H1 (cell line): Measurements from ENCODE around the gene MSI2. TPM values are rescaled to one million over a fixed set of nuclear protein-coding genes. Genes with fewer than 3 reads are reported as not detected.

ENCODE experiments used
- ASH2L ChIP-seq: fragments of 200-600, 300-600 bp; sonication (generic); IDR thresholded peaks from one replicate; pipeline ENCODE4 v1.7.1; 2017; ENCODE audit warnings: low read length
- ATF2 ChIP-seq: IDR thresholded peaks from 2 replicates; pipeline ENCODE4 v1.6.1; 2012; ENCODE audit warnings: low read length, inconsistent platforms
- BACH1 ChIP-seq: IDR thresholded peaks from 2 replicates; pipeline ENCODE4 v1.6.1; 2012; ENCODE audit warnings: low read length, improper control_type of control experiment
- BCL11A ChIP-seq, 2 experiments: IDR thresholded peaks; one replicate each; pipeline ENCODE4 v1.6.1; 2011; ENCODE audit warnings: low read depth in 2 of 2, low read length in 2 of 2, mild to moderate bottlenecking in 2 of 2
- CREB1 ChIP-seq: IDR thresholded peaks from 2 replicates; pipeline ENCODE4 v1.6.1; 2012; ENCODE audit warnings: inconsistent platforms
- FOSL1 ChIP-seq: IDR thresholded peaks from 2 replicates; pipeline ENCODE4 v1.6.1; 2011; ENCODE audit warnings: mild to moderate bottlenecking, low read depth, low read length, moderate library complexity; ENCODE audit not compliant: insufficient read depth
- MAFK ChIP-seq: IDR thresholded peaks from 2 replicates; pipeline ENCODE4 v1.6.1; 2012; ENCODE audit warnings: low read depth, mild to moderate bottlenecking, improper control_type of control experiment, low read length
- SIN3A ChIP-seq, 2 experiments: IDR thresholded peaks in 1 of 2; conservative IDR thresholded peaks in 1 of 2; 2 replicates each; pipeline ENCODE4 v1.6.1; 2011 to 2012; ENCODE audit warnings: low read length in 2 of 2, improper control_type of control experiment in 1 of 2, low read depth in 1 of 2, mild to moderate bottlenecking in 1 of 2
- SIX5 ChIP-seq: IDR thresholded peaks from 2 replicates; pipeline ENCODE4 v1.6.1; 2011; ENCODE audit warnings: mild to moderate bottlenecking, low read depth, low read length
- USF2 ChIP-seq: IDR thresholded peaks from 2 replicates; pipeline ENCODE4 v1.6.1; 2011; ENCODE audit warnings: low read length, improper control_type of control experiment
- polyA plus RNA-seq, 7 experiments: library from polyadenylated mRNA; depleted of rRNA in 3 of 7; stranded (reverse) in 5 of 7; unstranded in 2 of 7; fragments of >200 nt in 5 of 7; fragments of 200-250 nt in 2 of 7; gene quantifications; 1 replicate in 5 of 7; 2 replicates in 1 of 7; 4 replicates in 1 of 7; pipeline versions ENCODE4 v1.2.1 to v1.2.3, GENCODE V29; 2011 to 2013; ENCODE audit warnings: missing spikeins in 2 of 7, mixed read lengths in 2 of 7
- total RNA-seq: library from RNA; stranded (reverse); fragmentation: NEBNext Ultra II Directional; extraction: Animal tissue kit (Norgen Biotek cat#: 25700); gene quantifications from 2 replicates; pipeline ENCODE4 v1.2.1, GENCODE V29; 2021

Gene MSI2
- total and polyA plus RNA-seq, 2 of the 8 experiments (the other 6 are each of a cell fraction or from before 2014, with no cell fraction given), result 36.7 to 80.6 TPM

- TF ChIP-seq ATF2 (0 out of 2 replicates have a peak, but pooled peaks have one; percentile 26), CREB1 (no peak), FOSL1 (no peak), MAFK (no peak), ASH2L (no peak), SIX5 (no peak), BCL11A (IDR thresholded peaks at IDR 0.05; ENCODE audit: low read depth in 2 of 2, low read length in 2 of 2) (peak in 1 of 2 experiments; percentile 5), USF2 (no peak), SIN3A (conservative IDR thresholded peaks at IDR 0.05 in 1 of 2, IDR thresholded peaks at IDR 0.05 in 1 of 2; ENCODE audit: low read depth in 1 of 2, low read length in 2 of 2) (no peak), BACH1 (no peak)
- TF ChIP-seq, all 59 proteins: peak for 12
These were observed 393.6 kb downstream of the MSI2 start (continued) for GRCh38 chr17:57649731-57650484.
